ENCODE data around the gene GIMAP5.
A peak's percentile ranks its signal among the peaks of the same experiment; 100 is the strongest.

The GIMAP5 gene

GRCh38 chr7:150737265-150738055, at the start of gene GIMAP5:
Gene GIMAP5 (plus strand): TSS chr7:150737418. CDS start chr7:150740885, 3,467 bp downstream.
- peak; percentile 68 for DNase-seq

DNA sequence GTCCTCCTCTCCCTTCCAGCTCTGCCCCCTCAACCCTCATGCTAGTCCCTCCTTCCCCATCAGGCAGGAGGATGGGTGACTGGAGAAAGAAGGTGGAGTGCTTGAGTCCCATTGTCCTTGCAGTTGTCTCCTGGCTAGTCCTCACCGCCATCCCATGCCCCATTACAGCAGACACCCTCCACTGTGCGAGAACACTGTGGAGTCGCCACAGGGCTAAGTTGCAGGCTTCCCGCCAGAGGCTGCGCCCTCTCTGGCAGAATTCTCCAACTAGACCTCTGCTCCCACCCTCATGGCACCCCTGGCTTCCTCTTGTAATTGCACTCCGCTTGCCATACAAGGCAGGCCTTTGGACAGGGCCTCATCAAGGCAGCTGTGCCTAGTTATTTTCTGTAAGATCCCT, 48.6 kb upstream of the GIMAP5 start:
- DNase-seq: no peak

- no peak for DNase-seq
Measured at GRCh38 chr7:150695654-150696053, 41.6 kb upstream of the GIMAP5 start.

DNA sequence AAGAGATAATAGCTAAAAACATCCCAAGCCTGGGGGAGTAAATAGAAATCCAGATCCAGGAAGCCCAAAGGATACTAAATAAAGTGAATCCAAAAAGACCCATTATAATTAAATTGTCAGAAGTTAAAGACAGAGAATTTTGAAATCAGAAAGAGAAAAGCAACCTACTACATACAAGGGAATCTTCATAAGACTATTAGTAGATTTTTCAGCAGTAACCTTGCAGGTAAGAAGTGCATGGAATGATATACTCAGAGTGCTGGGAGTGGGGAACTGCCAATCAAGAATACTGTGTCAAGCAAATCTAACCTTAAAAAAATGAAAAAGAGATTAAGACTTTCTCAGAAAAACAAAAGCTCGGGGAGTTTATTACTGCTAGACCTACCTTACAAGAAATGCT, 34.0 kb upstream of the GIMAP5 start:
- no peak for DNase-seq

DNA sequence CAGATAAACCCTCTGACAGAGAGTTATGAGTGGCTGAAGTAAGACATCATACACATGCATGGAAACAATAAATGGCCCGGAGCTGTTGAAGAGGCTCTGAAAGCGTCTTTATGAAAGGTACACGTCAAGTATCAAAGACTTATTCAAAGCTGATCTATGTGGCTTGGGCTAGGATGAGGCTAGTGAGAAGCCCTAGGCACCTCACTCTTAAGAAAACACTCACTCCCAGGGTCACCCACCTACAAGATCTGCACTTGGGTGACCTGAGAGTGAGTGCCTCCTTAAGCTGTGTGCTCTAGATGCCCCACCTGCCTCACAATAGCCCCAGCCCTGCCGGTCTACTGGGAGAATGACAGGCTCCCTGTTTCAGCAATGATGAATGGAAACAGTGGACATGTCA, 21.9 kb upstream of the GIMAP5 start:
- peak; percentile 34 for DNase-seq

GRCh38 chr7:150715738-150716137, 21.5 kb upstream of the GIMAP5 start:
- DNase-seq: no peak

GRCh38 chr7:150716368-150716767, 20.9 kb upstream of the GIMAP5 start, which contains the start of gene GIMAP1:
Gene GIMAP1 (plus strand): TSS chr7:150716613. CDS start chr7:150719048, 2,435 bp downstream.
- DNase-seq: peak; percentile 62

DNA sequence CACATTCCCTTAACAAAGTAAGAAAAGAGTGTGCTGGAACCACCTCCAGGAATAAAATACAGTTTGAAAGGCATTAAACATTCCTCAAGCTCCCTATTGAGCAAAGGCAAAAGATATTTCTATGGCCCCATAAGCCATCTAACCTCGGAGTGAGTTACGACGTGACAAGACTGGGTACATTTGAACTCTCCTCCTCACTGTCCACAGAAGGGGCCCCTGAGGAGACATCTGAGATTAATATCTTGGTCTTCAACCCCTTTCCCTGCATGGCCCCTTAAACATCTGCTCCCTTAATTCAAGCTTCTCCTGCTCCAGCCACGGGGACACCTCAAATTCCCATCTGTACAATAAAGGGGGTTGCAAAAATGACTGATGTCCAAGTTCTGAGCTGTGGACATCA, 20.3 kb upstream of the GIMAP5 start:
- no peak for DNase-seq

- DNase-seq: no peak
Measured at GRCh38 chr7:150717814-150718420, 19.3 kb upstream of the GIMAP5 start.

DNA sequence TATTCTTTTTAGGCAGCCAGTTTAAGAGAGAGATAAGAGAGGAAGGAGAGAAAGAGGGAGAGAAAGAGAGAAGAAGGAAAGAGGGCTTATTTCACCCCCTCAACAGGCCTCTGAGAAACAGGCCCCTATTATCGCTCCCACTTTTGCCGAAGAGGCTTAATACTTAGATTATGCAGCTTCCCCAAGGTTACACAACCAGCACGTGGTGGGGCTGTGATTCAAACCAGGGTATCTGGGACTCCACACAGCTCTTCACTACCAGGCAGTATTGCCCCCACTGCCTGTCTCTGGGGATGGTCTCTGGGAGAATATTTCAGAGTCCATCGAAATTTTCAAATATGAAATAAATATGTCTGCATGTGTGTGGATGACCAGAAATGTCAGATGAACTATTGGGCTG, 17.8 kb upstream of the GIMAP5 start:
- no peak for DNase-seq

DNA sequence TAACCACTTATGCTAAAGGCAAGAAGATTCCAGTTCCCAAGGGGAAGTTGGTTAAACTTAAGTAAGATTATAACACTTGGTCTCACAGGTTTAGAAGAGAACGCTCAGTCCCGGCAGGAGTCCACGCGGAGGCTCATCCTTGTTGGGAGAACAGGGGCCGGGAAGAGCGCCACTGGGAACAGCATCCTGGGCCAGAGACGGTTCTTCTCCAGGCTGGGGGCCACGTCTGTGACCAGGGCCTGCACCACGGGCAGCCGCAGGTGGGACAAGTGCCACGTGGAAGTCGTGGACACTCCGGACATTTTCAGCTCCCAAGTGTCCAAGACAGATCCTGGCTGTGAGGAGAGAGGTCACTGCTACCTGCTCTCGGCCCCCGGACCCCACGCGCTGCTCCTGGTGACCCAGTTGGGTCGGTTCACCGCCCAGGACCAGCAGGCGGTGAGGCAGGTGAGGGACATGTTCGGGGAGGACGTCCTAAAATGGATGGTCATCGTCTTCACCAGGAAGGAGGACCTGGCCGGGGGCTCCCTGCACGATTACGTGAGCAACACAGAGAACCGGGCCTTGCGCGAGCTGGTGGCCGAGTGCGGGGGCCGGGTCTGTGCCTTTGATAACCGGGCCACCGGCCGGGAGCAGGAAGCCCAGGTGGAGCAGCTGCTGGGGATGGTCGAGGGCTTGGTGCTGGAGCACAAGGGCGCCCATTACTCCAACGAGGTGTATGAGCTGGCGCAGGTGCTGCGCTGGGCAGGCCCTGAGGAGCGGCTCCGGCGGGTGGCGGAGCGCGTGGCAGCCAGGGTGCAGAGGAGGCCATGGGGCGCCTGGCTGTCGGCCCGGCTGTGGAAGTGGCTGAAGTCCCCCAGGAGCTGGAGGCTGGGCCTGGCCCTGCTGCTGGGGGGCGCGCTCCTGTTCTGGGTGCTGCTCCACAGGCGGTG, 17.0 kb upstream of the GIMAP5 start:
- no peak for DNase-seq

DNA sequence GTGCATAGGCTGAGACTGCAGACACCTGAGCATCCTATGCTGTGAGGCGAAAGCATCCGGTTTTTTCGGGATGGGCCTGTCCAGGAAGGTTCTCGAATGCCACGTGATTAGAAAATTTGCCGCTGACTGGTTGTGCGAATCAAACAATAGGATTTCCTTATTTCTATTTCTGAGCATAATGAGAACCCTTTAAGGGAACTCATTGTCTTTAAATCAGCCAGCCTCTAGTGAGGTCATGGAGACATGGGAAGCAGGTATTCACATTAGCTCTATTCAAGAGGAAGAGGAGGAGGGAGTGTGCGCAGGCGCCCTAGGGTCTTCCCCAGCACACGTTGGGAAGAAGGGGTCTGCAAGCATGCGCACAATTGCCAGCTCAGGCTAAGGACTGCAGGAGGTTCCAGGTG, 15.2 kb upstream of the GIMAP5 start:
- no peak for DNase-seq

DNA sequence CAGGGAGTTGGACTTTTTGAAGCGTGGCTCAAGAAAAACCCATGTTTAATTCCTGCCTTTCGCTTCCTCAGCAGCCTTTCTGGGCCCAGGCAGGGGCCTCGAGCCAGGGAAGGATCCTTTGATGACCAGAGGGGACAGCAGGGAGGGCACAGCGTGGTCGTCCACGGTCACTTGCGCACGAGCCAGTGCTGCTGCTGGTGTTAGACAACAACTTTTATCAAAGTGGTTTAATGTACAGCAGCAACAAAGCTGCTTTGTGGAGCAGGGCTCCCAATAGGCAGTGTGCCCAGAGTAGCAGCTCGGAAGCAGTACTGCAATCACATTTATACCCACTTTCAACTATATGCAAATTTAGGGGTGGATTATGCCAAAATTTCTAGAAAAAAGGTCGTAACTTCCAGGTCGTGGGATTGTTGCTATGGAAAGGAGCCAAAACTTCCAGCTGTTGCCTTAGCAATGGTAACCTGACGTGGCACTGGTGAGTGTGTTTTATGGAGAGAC, 14.7 kb upstream of the GIMAP5 start:
- no peak for DNase-seq

DNA sequence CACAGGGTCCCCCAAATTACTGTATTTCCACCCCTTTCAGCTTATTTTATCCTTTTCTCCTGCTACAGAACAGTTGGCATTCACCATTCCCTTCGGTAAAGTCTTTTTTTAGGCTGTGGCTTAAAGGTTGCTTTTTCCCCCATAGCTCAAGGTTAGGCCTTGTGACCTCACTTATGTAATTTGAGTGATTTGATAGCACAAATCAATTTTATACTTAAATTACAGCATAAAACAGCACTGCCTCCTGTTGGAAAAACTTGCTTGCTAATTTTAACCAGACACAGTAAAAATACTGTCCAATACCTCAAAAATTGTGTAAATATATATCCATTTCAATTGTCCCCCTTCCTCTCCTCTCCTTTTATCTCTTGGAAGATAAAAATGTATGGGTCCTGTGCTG, 13.8 kb upstream of the GIMAP5 start:
- DNase-seq: no peak

- DNase-seq: no peak
Measured at GRCh38 chr7:150727381-150727780, 9.8 kb upstream of the GIMAP5 start.

- DNase-seq: no peak
Measured at GRCh38 chr7:150728011-150728410, 9.2 kb upstream of the GIMAP5 start.

DNA sequence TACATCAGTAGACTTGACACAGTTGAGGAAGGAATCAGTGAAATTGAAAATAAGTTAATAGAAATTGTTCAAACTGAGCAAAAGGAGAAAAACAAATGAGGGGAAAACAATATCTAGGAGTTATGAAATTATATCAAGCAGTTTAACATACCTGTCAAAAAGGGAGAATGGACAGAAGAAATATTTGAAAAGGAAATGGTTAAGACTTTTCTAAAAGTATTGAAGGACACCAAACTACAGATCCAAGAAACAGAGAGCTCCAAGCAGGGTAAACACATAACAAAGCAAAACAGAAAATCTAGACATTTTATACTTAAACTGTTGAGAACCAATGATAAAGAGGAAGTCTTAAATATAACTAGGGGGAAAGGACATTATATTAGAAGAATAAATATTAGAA, 8.6 kb upstream of the GIMAP5 start:
- no peak for DNase-seq

- no peak for DNase-seq
Measured at GRCh38 chr7:150731916-150732315, 5.3 kb upstream of the GIMAP5 start.

GRCh38 chr7:150732786-150733481, 4.3 kb upstream of the GIMAP5 start:
- DNase-seq: no peak

GRCh38 chr7:150733482-150734095, 3.6 kb upstream of the GIMAP5 start:
- DNase-seq: no peak

- peak; percentile 38 for DNase-seq
Measured at GRCh38 chr7:150734254-150734653, 3.0 kb upstream of the GIMAP5 start.
